Parathyroid adenoma (tissue), 2 donors: ENCODE results near the gene SPAG9.

Experiments
- H2AFZ ChIP-seq: fragments of 300-600 bp; sonication (generic); one replicate; pipeline ENCODE4 v1.7.0; 2017; ENCODE audit warnings: antibody characterized with exemption, mild to moderate bottlenecking
- H3K27ac ChIP-seq: fragments of 300-600 bp; sonication (generic); one replicate; pipeline ENCODE4 v1.7.0; 2017
- H3K27me3 ChIP-seq: fragments of 300-600 bp; sonication (generic); one replicate; pipeline ENCODE4 v1.7.0; 2017; ENCODE audit warnings: low read length; ENCODE audit not compliant: control insufficient read depth, insufficient read depth
- H3K36me3 ChIP-seq: fragments of 300-600 bp; sonication (generic); one replicate; pipeline ENCODE4 v1.7.0; 2017; ENCODE audit warnings: low read length; ENCODE audit not compliant: control insufficient read depth, insufficient read depth
- H3K4me1 ChIP-seq: fragments of 300-600 bp; sonication (generic); one replicate; pipeline ENCODE4 v1.7.0; 2017; ENCODE audit warnings: control low read depth
- H3K4me2 ChIP-seq: fragments of 300-600 bp; sonication (generic); one replicate; pipeline ENCODE4 v1.7.0; 2017; ENCODE audit warnings: low read length
- H3K4me3 ChIP-seq: fragments of 300-600 bp; sonication (generic); one replicate; pipeline ENCODE4 v1.7.0; 2017; ENCODE audit warnings: low read depth, low read length
- H3K79me2 ChIP-seq: fragments of 300-600 bp; sonication (generic); one replicate; pipeline ENCODE4 v1.7.0; 2017; ENCODE audit warnings: control low read depth
- H3K9ac ChIP-seq: fragments of 300-600 bp; sonication (generic); one replicate; pipeline ENCODE4 v1.7.0; 2017; ENCODE audit warnings: mild to moderate bottlenecking
- H3K9me3 ChIP-seq: fragments of 300-600 bp; sonication (generic); one replicate; pipeline ENCODE4 v1.7.0; 2017; ENCODE audit warnings: low read length; ENCODE audit not compliant: control insufficient read depth
- TF ChIP-seq, protein P1 (sequence below): fragments of 300-600 bp; sonication (generic); IDR thresholded peaks from one replicate; pipeline ENCODE4 v1.7.0; 2017; ENCODE audit warnings: antibody characterized with exemption, mild to moderate bottlenecking
- donor health status: primary hyperparathyroidism.

The SPAG9 gene

DNA sequence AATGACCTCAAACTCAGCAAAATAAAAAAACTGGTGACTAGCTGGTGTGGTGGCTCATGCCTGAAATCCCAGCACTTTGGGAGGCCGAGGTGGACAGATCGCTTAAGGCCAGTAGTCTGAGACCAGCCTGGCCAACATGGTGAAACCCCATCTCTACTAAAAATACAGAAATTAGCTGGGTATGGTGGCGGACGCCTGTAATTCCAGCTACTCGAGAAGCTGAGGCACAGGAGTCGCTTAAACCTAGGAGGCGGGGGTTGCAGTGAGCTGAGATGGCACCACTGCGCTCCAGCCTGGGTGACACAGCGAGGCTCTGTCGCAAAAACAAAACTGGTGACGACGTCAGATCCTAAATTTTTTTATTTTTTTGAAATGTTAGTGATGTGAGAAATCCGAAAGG lies 172.0 kb downstream of the SPAG9 start:
- peaks cover 59% of the 10 kb centered on the region for H3K4me1 ChIP-seq
- H3K9me3 ChIP-seq, result no peaks in the 10 kb centered on the region
- no peaks in the 10 kb centered on the region for H3K36me3 ChIP-seq
- peak overlapping the region; percentile 98 for H3K27ac ChIP-seq
- TF ChIP-seq, protein P1, sequence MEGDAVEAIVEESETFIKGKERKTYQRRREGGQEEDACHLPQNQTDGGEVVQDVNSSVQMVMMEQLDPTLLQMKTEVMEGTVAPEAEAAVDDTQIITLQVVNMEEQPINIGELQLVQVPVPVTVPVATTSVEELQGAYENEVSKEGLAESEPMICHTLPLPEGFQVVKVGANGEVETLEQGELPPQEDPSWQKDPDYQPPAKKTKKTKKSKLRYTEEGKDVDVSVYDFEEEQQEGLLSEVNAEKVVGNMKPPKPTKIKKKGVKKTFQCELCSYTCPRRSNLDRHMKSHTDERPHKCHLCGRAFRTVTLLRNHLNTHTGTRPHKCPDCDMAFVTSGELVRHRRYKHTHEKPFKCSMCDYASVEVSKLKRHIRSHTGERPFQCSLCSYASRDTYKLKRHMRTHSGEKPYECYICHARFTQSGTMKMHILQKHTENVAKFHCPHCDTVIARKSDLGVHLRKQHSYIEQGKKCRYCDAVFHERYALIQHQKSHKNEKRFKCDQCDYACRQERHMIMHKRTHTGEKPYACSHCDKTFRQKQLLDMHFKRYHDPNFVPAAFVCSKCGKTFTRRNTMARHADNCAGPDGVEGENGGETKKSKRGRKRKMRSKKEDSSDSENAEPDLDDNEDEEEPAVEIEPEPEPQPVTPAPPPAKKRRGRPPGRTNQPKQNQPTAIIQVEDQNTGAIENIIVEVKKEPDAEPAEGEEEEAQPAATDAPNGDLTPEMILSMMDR, result no peak
- no peaks in the 10 kb centered on the region for H3K27me3 ChIP-seq
- H3K79me2 ChIP-seq, result peaks cover 4% of the 10 kb centered on the region
- H3K9ac ChIP-seq, result no peak overlapping the region
- H3K4me2 ChIP-seq, result peak overlapping the region; percentile 15
- peak overlapping the region; percentile 18 for H2AFZ ChIP-seq
- H3K4me3 ChIP-seq, result peak overlapping the region; percentile 17

DNA sequence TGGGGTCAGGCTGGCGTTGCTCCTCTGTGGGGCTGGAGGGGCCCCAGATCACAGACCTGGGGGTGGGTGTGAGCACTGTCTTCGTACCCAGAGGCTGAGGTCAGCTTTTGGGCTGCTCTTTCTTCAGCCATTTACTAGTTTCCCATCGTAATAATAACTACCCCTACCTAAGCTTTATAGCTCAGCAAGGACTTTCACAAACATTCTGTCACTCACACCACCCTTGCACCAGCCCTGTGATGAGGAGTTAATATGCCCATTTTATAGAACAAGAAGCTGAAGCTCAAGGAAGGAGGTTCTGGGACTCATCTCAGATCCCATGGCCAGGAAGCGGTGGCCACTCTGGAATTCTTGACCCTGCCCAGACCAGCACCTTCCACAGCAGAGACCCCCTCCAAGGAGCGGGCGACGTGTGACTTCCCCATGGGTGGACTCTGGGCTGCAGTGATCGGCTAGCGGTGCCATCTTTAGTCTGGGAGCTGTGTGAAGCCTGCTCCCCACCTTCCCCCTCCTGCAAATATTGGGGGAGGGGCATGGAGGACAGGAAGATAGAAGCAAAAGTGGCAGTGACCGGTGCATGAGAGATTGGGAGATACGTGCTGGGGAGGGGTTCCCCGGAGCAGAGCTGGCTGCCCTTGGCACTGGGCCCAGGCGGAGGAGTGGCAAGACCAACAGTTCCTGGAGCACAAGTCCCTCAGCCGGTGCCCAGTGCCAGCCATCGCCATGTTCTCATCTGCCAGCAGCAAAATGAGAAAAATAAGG lies 172.7 kb downstream of the SPAG9 start:
- TF ChIP-seq, protein P1, result no peak
- peak overlapping the region; percentile 18 for H2AFZ ChIP-seq
- no peaks in the 10 kb centered on the region for H3K27me3 ChIP-seq
- no peaks in the 10 kb centered on the region for H3K36me3 ChIP-seq
- H3K9me3 ChIP-seq, result no peaks in the 10 kb centered on the region
- no peaks in the 10 kb centered on the region for H3K79me2 ChIP-seq
- H3K27ac ChIP-seq, result peak overlapping the region; percentile 98
- H3K4me3 ChIP-seq, result peak overlapping the region; percentile 17
- peak overlapping the region; percentile 15 for H3K4me2 ChIP-seq
- peaks cover 60% of the 10 kb centered on the region for H3K4me1 ChIP-seq
- H3K9ac ChIP-seq, result no peak overlapping the region

DNA sequence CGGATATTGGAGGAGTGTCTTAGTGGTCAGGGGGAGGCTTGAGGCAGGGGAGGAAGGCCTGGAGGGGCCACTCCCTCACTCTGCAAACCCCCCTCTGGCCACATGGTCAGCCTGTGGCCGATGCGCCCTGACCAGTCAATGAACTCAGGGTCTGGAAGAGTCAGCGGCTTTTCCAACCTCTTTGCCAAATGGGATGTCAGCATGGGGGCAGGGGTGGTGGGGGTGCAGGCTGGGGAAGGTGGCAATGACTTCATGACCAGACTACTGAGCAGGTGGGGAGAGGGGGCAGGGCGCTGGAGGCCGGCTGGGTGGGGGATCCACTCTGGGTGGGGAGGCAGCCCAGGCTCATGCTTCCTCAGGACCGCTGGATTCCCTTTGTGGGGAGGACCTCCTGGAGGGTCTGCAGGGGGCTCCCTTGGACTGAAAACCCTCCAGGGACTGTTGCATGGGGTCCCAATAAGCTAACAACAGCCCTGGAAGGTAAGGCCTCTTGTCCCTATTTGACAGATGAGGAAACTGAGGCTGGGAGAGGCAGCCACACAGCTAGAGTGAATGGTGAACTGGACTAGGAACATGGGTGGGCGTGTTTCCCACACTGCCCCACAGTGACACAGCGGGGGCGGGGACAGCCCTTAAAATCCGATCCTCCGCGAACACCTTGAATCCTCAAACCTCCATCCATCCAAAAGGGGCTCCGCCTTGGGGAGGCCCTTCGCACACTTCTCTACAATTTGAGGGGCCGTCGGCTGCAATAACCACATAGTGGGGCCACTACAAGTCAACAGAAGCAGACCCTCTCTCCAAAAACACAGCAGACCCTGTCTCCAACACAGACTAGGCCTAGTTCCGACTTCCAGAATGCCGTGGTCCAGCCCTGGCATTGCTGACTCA lies 173.5 kb downstream of the SPAG9 start:
- H3K9ac ChIP-seq, result no peak overlapping the region
- TF ChIP-seq, protein P1, result no peak
- peak overlapping the region; percentile 18 for H2AFZ ChIP-seq
- H3K4me2 ChIP-seq, result no peak overlapping the region
- no peaks in the 10 kb centered on the region for H3K27me3 ChIP-seq
- no peaks in the 10 kb centered on the region for H3K9me3 ChIP-seq
- H3K79me2 ChIP-seq, result no peaks in the 10 kb centered on the region
- H3K4me1 ChIP-seq, result peaks cover 65% of the 10 kb centered on the region
- peak overlapping the region; percentile 98 for H3K27ac ChIP-seq
- H3K36me3 ChIP-seq, result no peaks in the 10 kb centered on the region
- H3K4me3 ChIP-seq, result no peak overlapping the region

DNA sequence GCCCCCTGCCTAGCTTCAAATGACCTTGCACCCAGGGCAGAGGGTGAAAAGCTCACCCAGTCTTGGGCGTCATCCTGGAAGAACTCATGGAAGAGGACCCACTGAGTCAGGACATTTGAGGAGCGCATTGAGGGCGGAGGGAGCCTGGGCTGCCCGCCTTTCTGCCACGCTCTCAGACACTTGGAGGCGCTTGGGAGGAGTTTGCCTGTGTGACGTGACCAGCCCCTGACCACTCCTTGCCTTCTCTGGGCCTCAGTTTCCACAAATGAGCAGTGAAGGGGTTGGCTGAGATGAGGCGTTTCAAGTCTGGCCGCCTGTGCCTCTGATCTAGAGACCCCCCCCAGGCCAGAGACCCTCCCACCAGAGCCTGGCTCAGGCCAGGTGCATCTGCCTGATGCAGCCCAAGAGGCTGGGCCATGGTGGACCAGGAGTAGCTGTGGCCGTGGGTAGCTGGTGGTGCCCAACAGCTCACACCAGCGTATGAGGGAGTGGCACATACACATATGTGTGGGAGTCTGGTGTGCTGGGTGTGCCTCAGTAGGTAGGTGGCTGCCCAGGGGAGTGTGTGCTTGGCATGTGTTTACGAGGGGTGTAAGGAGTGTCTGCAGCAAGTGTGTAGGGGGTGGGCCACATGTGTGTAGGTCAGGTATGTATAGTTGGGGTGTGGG lies 174.3 kb downstream of the SPAG9 start:
- Histone ChIP-seq H3K27ac (peak overlapping the region; percentile 98), H3K4me3 (no peak overlapping the region), H3K4me1 (peaks cover 64% of the 10 kb centered on the region), H2AFZ (no peak overlapping the region), H3K79me2 (no peaks in the 10 kb centered on the region), H3K9me3 (no peaks in the 10 kb centered on the region), H3K4me2 (no peak overlapping the region), H3K27me3 (no peaks in the 10 kb centered on the region), H3K36me3 (no peaks in the 10 kb centered on the region), H3K9ac (no peak overlapping the region)
- TF ChIP-seq, protein P1, result no peak
